KMS-11 (cell line): ENCODE data around the gene IRAK4.

Experiments used
- H2AFZ ChIP-seq: fragments of 200-600 bp; sonication (generic); 2 replicates; pipeline ENCODE4 v1.6.1; 2016; ENCODE audit warnings: antibody characterized with exemption, mixed run types, low read depth
- H3K27ac ChIP-seq: fragments of 200-600 bp; sonication (generic); 2 replicates; pipeline ENCODE4 v1.6.1; 2016; ENCODE audit warnings: mild to moderate bottlenecking, mixed run types
- H3K27me3 ChIP-seq: fragments of 200-600 bp; sonication (generic); 2 replicates; pipeline ENCODE4 v1.6.1; 2017; ENCODE audit warnings: mild to moderate bottlenecking, low read depth, mixed run types, moderate library complexity; ENCODE audit not compliant: insufficient read depth
- H3K36me3 ChIP-seq: fragments of 200-600 bp; sonication (generic); 2 replicates; pipeline ENCODE4 v1.6.1; 2017; ENCODE audit warnings: mild to moderate bottlenecking, mixed run types; ENCODE audit not compliant: insufficient read depth
- H3K4me1 ChIP-seq: fragments of 200-600 bp; sonication (generic); 2 replicates; pipeline ENCODE4 v1.6.1; 2016; ENCODE audit warnings: mild to moderate bottlenecking, low read depth, mixed run types; ENCODE audit not compliant: poor library complexity, severe bottlenecking
- H3K4me2 ChIP-seq: fragments of 200-600 bp; sonication (generic); 2 replicates; pipeline ENCODE4 v1.7.0; 2016; ENCODE audit warnings: mild to moderate bottlenecking, mixed run types
- H3K4me3 ChIP-seq: fragments of 200-600 bp; sonication (generic); IDR thresholded peaks from 2 replicates; pipeline ENCODE4 v1.6.1; 2017; ENCODE audit warnings: low read depth, low read length, mixed read lengths; ENCODE audit not compliant: insufficient read depth
- H3K79me2 ChIP-seq: fragments of 200-600 bp; sonication (generic); 2 replicates; pipeline ENCODE4 v1.6.1; 2016; ENCODE audit warnings: low read depth, mixed run types; ENCODE audit not compliant: insufficient read depth
- H3K9ac ChIP-seq: fragments of 200-600 bp; sonication (generic); 2 replicates; pipeline ENCODE4 v1.6.1; 2016; ENCODE audit warnings: mild to moderate bottlenecking, mixed run types
- H4K20me1 ChIP-seq: fragments of 200-600 bp; sonication (generic); 2 replicates; pipeline ENCODE4 v1.6.1; 2016; ENCODE audit warnings: mild to moderate bottlenecking, mixed run types; ENCODE audit not compliant: insufficient read depth
- TF ChIP-seq, protein P1 (sequence below): fragments of 200-600 bp; sonication (generic); conservative IDR thresholded peaks from 2 replicates; pipeline ENCODE4 v1.6.1; 2017; ENCODE audit warnings: low read depth, mild to moderate bottlenecking, antibody characterized with exemption, low read length, moderate library complexity, mixed read lengths

IRAK4 gene

DNA sequence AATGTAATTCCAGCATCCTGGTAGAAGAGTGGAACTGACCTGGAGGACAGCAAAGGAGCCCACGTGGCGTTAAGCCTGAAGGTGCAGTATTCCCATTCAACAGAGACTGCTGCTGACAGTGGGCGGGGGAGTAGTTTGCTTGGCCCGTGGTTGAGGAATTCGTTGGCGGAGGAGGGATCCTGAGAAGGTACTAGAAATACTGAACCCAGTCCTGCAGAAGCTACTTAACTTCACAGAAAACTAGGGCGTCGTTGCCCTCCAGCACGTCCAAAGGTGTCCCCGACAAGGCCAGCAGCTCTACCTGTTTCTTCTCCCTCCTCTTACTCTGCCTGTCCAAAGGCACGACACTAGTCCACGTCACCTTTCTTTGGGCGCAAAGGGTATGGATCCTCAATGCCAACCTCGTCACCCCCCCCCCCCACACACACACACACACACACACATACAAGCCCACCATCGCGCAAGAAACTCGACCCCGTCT, 464 bp upstream of the IRAK4 start:
- H3K4me3 ChIP-seq, result no peak overlapping the region
- no peak overlapping the region; the same call in 1 of the 2 replicates for H3K27ac ChIP-seq
- H3K4me1 ChIP-seq, result peaks cover 58% of the 10 kb centered on the region

DNA sequence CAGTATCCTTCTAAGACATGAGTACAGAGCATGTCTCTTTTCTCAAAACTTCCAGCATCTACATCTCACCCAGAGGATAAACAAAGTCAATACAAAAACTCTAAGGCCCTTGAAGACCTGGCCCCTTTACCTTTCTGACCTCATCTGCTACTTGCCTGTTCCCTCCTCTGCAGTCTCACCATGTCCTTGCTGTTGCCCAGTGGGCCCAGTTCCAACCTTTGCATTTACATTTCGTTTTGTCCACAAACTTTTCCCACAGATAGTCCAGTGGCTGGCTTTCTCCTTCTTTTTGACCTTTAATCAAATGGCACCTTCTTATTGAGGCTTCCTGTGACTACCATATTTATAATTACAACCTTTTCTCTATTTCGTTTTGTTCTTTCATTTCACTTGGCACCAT, 1.6 kb downstream of the IRAK4 start:
- Histone ChIP-seq H3K27me3 (no peaks in the 10 kb centered on the region), H2AFZ (peak overlapping the region; percentile 90; the same call in 1 of the 2 replicates), H3K4me3 (no peak overlapping the region), H3K36me3 (no peaks in the 10 kb centered on the region), H3K79me2 (peaks cover 29% of the 10 kb centered on the region), H4K20me1 (no peaks in the 10 kb centered on the region), H3K4me2 (peak overlapping the region; percentile 90), H3K4me1 (peaks cover 43% of the 10 kb centered on the region), H3K9ac (peak overlapping the region; percentile 67; the same call in 1 of the 2 replicates), H3K27ac (peak overlapping the region; percentile 88; the same call in 1 of the 2 replicates)
- TF ChIP-seq, protein P1, sequence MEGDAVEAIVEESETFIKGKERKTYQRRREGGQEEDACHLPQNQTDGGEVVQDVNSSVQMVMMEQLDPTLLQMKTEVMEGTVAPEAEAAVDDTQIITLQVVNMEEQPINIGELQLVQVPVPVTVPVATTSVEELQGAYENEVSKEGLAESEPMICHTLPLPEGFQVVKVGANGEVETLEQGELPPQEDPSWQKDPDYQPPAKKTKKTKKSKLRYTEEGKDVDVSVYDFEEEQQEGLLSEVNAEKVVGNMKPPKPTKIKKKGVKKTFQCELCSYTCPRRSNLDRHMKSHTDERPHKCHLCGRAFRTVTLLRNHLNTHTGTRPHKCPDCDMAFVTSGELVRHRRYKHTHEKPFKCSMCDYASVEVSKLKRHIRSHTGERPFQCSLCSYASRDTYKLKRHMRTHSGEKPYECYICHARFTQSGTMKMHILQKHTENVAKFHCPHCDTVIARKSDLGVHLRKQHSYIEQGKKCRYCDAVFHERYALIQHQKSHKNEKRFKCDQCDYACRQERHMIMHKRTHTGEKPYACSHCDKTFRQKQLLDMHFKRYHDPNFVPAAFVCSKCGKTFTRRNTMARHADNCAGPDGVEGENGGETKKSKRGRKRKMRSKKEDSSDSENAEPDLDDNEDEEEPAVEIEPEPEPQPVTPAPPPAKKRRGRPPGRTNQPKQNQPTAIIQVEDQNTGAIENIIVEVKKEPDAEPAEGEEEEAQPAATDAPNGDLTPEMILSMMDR, result no peak

More for the DNA sequence above, 464 bp upstream of the IRAK4 start:
- Histone ChIP-seq H2AFZ (peak overlapping the region; percentile 90; the same call in 1 of the 2 replicates), H4K20me1 (no peaks in the 10 kb centered on the region), H3K4me2 (peak overlapping the region; percentile 81), H3K9ac (peak overlapping the region; percentile 45; the same call in 1 of the 2 replicates), H3K36me3 (0 out of 2 replicates have a peak, but pooled peaks cover 6% of the 10 kb centered on the region), H3K27me3 (peaks cover 5% of the 10 kb centered on the region; the same call in 1 of the 2 replicates), H3K79me2 (peaks cover 29% of the 10 kb centered on the region)
- TF ChIP-seq, protein P1, result no peak

DNA sequence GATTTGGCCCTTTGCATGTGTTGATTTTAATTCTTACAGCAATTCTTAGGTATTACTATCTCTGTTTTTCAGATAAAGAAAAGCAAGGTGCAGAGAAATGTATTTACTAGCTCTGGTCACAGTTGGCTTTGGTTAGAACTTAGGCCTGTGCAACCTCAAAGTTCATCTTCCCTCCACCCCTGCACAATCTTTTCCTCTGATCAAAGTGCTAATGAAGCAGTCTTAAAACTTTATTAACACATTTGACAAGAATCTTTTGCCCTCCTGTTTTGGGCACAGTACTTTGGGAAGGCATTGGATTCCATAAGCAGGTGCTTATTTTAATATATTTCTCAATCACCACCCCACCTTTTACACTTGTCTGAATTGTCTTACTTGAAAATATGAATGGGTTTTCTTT, 2.7 kb downstream of the IRAK4 start:
- peaks cover 25% of the 10 kb centered on the region for H3K79me2 ChIP-seq
- no peak overlapping the region for H3K9ac ChIP-seq
- no peaks in the 10 kb centered on the region for H3K27me3 ChIP-seq
- H3K4me2 ChIP-seq, result peak overlapping the region; percentile 90; the same call in 1 of the 2 replicates
- TF ChIP-seq, protein P1, result no peak
- no peaks in the 10 kb centered on the region for H3K36me3 ChIP-seq
- H2AFZ ChIP-seq, result no peak overlapping the region
- no peak overlapping the region for H3K27ac ChIP-seq
- H4K20me1 ChIP-seq, result no peaks in the 10 kb centered on the region
- peaks cover 41% of the 10 kb centered on the region for H3K4me1 ChIP-seq
- no peak overlapping the region for H3K4me3 ChIP-seq

DNA sequence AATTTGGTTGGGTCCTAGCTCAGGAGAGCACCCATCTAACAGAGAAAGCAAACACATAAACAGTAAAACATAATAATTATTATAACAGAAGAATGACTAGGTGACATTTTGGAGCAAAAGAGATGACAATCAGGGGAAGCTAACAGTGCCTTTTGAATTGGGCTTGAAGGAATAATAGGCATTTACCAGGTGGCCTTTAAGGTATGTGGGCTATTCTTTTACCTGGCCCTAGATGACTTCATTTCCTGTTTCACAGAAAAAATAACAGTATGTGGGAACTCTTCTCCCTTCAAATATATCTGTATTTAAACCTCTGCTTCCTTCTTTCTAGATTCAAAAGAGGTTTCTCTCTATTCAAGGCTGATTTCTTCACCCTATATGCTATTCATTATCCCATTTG, 3.8 kb downstream of the IRAK4 start:
- H3K27me3 ChIP-seq, result no peaks in the 10 kb centered on the region
- H2AFZ ChIP-seq, result no peak overlapping the region
- TF ChIP-seq, protein P1, result no peak
- no peaks in the 10 kb centered on the region for H4K20me1 ChIP-seq
- H3K36me3 ChIP-seq, result no peaks in the 10 kb centered on the region
- no peak overlapping the region for H3K4me3 ChIP-seq
- H3K4me1 ChIP-seq, result peaks cover 31% of the 10 kb centered on the region
- H3K4me2 ChIP-seq, result no peak overlapping the region
- no peak overlapping the region for H3K9ac ChIP-seq
- H3K79me2 ChIP-seq, result peaks cover 16% of the 10 kb centered on the region
- no peak overlapping the region for H3K27ac ChIP-seq
